GM18508 (cell line): ENCODE measurements around the gene EFNA5.

Experiments used
- ATAC-seq: cut with Tn5 transposase; IDR thresholded peaks from one replicate; pipeline ENCODE4 v1.9.1; 2021; ENCODE audit warnings: moderate number of reproducible peaks; ENCODE audit not compliant: insufficient read depth, unreplicated experiment

Gene EFNA5

GRCh38 chr5:107670932-107671741 is at the start of gene EFNA5:
TSS of gene EFNA5 (minus strand) at chr5:107670937.
- no peak for ATAC-seq

- ATAC-seq, result no peak
These were observed 48.4 kb upstream of the EFNA5 start for GRCh38 chr5:107719034-107719606.

- ATAC-seq, result no peak
These were observed 47.1 kb upstream of the EFNA5 start for GRCh38 chr5:107717816-107718215.

DNA sequence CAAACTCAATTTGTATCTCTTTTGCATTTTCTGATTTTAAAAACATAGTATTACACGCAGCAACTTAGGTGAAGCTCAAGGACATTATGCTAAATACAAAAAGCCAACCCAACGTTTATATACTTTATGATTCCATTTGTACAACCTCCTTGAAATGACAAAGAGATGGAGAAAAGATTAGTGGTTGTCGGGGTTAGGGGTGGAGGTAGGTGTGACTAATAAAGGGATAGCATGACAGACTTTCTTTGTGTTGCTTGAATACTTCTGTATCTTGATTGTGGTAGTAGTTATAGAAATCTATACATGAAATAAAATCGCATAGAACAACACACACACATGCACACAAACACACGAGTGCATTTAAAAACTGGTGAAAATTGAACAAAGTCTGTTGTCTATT is 42.5 kb upstream of the EFNA5 start:
- ATAC-seq, result no peak

- no peak for ATAC-seq
These were observed 41.7 kb upstream of the EFNA5 start for GRCh38 chr5:107712359-107712870.

GRCh38 chr5:107705402-107706014 is 34.8 kb upstream of the EFNA5 start:
- no peak for ATAC-seq

- ATAC-seq, result no peak
These were observed 34.1 kb upstream of the EFNA5 start for GRCh38 chr5:107704681-107705401.

DNA sequence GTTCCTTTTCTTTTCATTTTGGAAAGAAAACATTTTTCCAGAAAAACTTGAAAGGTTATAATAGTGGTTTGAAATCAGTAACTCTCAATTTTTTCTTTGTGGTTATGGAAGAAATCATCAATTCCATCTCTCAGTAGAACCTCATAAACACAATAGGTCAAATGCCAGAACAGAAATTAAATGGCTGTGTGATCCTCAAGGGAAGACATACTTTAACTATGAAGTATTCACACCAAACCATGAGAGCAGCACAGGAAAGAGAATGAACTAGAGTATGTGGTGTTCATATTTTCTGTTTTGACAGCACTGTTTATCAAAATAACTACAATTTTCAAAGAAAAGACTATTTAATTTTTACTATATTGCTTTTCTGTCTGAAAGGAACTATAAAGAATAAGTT is 29.7 kb upstream of the EFNA5 start:
- ATAC-seq, result no peak

- no peak for ATAC-seq
These were observed 28.7 kb upstream of the EFNA5 start for GRCh38 chr5:107699425-107699824.

DNA sequence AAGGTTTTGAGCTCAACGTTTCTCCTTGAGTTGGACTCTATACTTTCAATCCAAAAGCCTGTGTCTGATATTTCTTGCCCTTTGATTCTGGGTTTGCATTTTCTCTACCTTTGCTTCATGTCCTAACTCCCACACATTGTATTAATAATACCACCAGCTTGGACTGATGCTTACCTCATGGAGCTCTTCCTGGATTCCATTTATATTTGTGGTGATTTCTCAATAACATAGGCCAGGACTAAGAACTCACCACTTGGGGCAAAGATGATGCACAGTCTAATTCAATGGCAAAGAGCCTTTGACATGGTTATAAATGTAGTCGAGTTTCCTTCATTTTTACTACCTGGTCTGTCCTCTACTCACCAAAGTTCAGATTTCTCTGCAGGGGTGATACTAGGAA is 27.5 kb upstream of the EFNA5 start:
- no peak for ATAC-seq

DNA sequence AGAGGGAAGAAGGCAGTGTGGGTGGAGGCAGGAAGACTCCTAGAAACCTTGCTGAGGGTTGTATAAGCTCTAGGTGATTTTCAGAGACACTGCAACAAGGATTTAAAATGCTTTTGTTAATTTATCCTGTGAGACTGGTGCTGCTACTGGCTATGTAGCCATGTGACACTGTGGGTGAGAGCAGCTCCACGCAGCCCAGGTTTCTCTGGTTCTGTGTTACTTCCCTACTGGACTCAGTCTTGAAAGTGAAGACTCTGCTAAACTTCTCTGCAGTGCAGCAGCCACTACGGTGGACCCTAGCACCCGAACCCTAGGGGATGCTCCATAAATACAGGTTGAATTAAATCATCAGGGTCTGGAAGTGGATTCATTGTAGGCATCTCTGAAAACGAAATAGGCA is 25.8 kb upstream of the EFNA5 start:
- ATAC-seq, result no peak

GRCh38 chr5:107696080-107696479 is 25.3 kb upstream of the EFNA5 start:
- no peak for ATAC-seq

DNA sequence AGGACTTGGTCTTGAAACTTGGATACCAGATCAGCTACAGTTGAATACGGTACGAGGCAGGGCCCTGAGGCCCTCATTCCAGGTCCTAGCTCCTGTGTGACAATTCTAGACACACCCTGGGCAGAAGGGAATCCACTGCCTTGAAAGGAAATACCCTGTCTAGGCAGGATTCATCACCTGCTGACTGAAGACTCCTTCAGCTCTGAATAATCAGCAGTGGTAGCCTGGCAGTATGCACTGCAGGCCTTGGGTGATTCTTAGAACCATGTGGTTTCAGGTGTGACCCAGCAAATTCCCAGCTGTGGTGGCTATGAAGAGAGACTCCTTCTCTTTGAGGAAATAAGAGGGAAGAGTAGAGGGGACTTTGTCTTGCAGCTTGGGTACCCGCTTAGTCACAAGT is 17.2 kb upstream of the EFNA5 start:
- no peak for ATAC-seq

DNA sequence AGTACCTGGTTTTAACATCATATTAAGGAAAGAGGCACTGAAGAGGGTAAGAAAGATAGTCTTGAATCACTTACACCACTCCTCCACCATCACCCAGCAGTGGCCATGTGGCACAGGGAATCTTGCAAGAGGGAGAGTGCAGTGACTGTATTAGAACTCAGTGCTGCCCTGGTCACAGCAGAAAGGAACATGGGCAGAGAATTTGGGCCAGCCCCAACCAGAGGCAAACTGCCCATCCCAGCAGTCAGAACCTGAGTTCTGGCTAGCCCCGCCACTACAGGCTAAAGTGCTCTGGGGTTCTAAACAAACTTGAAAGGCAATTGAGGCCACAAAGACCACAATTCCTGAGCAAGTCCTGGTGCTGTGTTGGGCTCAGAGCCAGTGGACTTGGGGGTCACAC is 16.7 kb upstream of the EFNA5 start:
- no peak for ATAC-seq

DNA sequence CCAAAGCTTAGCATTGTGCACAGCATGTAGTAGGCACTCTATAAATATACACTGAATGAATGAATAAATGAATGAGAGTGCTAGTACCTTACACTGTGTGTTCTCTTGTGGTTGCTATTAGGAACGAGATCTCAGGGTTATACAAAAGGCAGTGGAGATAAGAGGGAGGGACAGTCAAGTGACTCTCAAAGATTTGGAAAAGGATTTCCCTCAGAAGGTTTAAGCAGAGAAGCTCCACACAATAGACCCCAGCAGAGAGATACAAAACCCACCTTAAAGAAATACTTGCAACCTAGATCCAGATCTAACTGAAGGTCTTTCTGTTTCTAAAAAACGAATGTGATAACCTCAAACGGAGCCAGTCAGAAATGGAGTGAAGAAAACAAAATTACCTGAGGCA is 11.8 kb upstream of the EFNA5 start:
- ATAC-seq, result no peak

DNA sequence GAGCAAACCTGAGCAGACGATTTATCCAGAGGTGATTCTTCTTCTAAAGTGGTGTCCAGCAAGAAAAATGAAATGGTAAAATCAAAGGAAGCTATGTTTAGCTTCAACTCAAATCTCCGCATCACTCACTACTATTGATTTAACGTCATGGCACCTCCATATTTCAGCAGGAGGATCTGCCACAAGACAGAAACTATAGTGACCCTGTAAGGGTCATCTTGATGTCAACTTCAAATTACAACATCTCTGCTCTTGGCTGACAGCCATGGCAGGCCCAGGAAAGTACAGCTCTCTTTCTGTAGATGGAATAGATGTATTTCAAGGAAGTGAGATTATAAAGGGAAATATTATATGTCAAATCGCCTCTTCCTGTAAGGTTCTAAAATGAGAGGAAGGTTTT is 10.1 kb upstream of the EFNA5 start:
- no peak for ATAC-seq

DNA sequence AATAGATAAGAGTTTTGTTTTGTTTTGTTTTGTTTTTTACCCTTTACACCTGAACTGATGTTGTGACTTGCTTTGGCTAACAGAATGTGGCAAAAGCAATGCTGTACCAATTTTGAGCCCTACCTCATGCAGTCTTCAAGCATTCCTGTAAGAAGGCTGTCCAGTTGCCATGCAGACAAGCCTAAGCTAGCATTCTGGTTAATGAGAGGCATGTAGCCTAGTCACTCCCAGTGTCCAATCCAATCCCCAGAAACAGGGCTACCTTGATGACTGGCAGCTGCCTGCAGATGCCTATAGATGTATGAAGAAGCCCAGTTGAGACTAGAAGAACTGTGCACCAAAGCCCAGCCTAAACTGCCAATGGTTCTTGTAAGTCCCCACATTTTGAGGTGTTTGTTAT is 9.4 kb upstream of the EFNA5 start:
- ATAC-seq, result no peak

- no peak for ATAC-seq
These were observed 6.0 kb upstream of the EFNA5 start for GRCh38 chr5:107676702-107677101.

DNA sequence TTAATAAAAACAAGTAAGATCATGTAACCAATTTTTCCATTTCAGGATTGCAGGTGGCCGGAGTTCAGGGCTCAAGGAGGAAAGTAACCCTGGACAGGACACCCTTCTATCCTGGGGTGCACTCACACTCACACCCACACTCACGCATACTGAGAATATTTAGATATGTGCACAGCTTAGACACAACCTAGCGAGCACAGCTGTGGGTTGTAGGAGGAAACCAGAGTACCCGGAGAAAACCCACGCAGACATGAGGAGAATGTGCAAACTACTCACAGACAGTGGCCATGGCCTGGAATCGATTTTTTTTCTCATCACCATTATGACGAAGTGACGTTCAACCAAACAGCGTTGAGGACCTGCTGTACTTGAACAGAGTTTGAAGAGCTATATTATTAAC is 4.5 kb upstream of the EFNA5 start:
- no peak for ATAC-seq

DNA sequence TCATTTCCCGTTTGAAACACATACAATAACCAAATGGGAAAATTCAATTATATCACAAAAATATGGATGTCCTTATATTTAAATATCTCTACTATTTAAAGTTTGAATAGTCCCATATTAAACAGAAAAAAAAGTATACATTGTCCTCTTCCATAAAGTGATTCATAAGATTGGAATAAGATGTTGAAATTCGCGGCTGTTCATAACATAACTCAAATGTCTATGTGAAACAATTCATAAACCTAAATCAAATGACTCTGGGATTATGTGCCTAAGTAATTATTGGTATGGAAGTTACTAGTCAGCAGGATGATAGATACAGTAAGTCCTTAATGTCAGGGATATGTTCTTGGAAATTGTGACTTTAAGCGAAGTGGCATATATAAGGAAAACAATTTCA is 3.9 kb upstream of the EFNA5 start:
- no peak for ATAC-seq
